Keratinocyte (primary cell): ENCODE results near the gene MVP. TPM values are rescaled to one million over a fixed set of nuclear protein-coding genes. Genes with fewer than 3 reads are reported as not detected.

Experiments
- DNase-seq: peaks from one replicate; pipeline ENCODE4 v3.0.0-alpha.2; 2011; ENCODE audit warnings: low read depth, missing footprints, low spot score
- FAIRE-seq: peaks from 2 replicates; lab custom pipeline; 2011; peaks lifted over from hg19 to GRCh38; lab: Jason Lieb, UNC
- H2AFZ ChIP-seq: 2 replicates; pipeline ENCODE4 v1.6.0; 2012; ENCODE audit warnings: low read length, control low read depth, inconsistent platforms; ENCODE audit not compliant: control insufficient read depth
- H3K27ac ChIP-seq: 2 replicates; pipeline ENCODE4 v1.5.1; 2011; ENCODE audit warnings: low read length; ENCODE audit not compliant: control insufficient read depth, insufficient read depth
- H3K27me3 ChIP-seq: 3 replicates; pipeline ENCODE4 v1.6.0; 2011; ENCODE audit warnings: low read length; ENCODE audit not compliant: control insufficient read depth, insufficient read depth; ENCODE audit errors: extremely low read depth
- H3K36me3 ChIP-seq, 2 experiments: 2 replicates in 1 of 2; 3 replicates in 1 of 2; pipeline ENCODE4 v1.5.1; 2011; ENCODE audit warnings: low read length in 2 of 2, mild to moderate bottlenecking in 1 of 2; ENCODE audit not compliant: control insufficient read depth in 2 of 2, insufficient read depth in 2 of 2; ENCODE audit errors: extremely low read depth in 1 of 2
- H3K4me1 ChIP-seq: 3 replicates; pipeline ENCODE4 v1.5.1; 2011; ENCODE audit warnings: low read length; ENCODE audit not compliant: control insufficient read depth, insufficient read depth; ENCODE audit errors: extremely low read depth
- H3K4me2 ChIP-seq: 3 replicates; pipeline ENCODE4 v1.6.0; 2011; ENCODE audit warnings: low read depth, low read length; ENCODE audit not compliant: control insufficient read depth, insufficient read depth; ENCODE audit errors: extremely low read depth
- H3K4me3 ChIP-seq, 3 experiments: fragments of 200-600 bp in 1 of 3; sonication (generic) in 1 of 3; 2 replicates in 2 of 3; 3 replicates in 1 of 3; pipeline ENCODE4 v1.5.1; 2011 to 2016; ENCODE audit warnings: low read length in 3 of 3, mild to moderate bottlenecking in 3 of 3, control low read depth in 2 of 3, inconsistent platforms in 1 of 3, low read depth in 1 of 3, mixed read lengths in 1 of 3, mixed run types in 1 of 3, moderate library complexity in 1 of 3; ENCODE audit not compliant: control insufficient read depth in 2 of 3, insufficient read depth in 2 of 3; ENCODE audit errors: extremely low read depth in 1 of 3
- H3K79me2 ChIP-seq: 2 replicates; pipeline ENCODE4 v1.6.0; 2012; ENCODE audit warnings: low read length; ENCODE audit not compliant: control insufficient read depth, insufficient read depth
- H3K9ac ChIP-seq: 3 replicates; pipeline ENCODE4 v1.6.0; 2011; ENCODE audit warnings: low read length; ENCODE audit not compliant: control insufficient read depth, insufficient read depth; ENCODE audit errors: extremely low read depth
- H3K9me1 ChIP-seq: 3 replicates; pipeline ENCODE4 v1.6.0; 2011; ENCODE audit warnings: low read length; ENCODE audit not compliant: control insufficient read depth, insufficient read depth; ENCODE audit errors: extremely low read depth
- H3K9me3 ChIP-seq: 2 replicates; pipeline ENCODE4 v1.5.1; 2012; ENCODE audit warnings: low read depth, low read length; ENCODE audit not compliant: control insufficient read depth
- H4K20me1 ChIP-seq: 3 replicates; pipeline ENCODE4 v1.6.0; 2011; ENCODE audit warnings: low read length; ENCODE audit not compliant: control insufficient read depth, insufficient read depth; ENCODE audit errors: extremely low read depth
- EZH2 ChIP-seq: IDR thresholded peaks from one replicate; pipeline ENCODE4 v1.6.1; 2012; ENCODE audit warnings: inconsistent platforms, mild to moderate bottlenecking, low read length, moderate library complexity
- dilution Hi-C: fragments of 300-500 bp; cut with MboI; formaldehyde crosslinking; loops from one replicate; pipeline ENCODE4 v1.7.0; 2020; ENCODE audit warnings: low sequenced_read_pairs; ENCODE audit not compliant: extremely low pct_ligation_motif_present
- polyA plus RNA-seq, 5 experiments: library from polyadenylated mRNA; depleted of rRNA in 3 of 5; stranded (reverse) in 3 of 5; stranded (forward) in 1 of 5; unstranded in 1 of 5; fragments of >200 nt; gene quantifications; 1 replicate in 1 of 5; 2 replicates in 3 of 5; 3 replicates in 1 of 5; pipeline versions ENCODE4 v1.2.1 to v1.2.3, GENCODE V29; 2011 to 2012; ENCODE audit warnings: missing spikeins in 2 of 5, low read depth in 1 of 5, low replicate concordance in 1 of 5
- TF ChIP-seq, protein P1 (sequence below), 3 experiments: IDR thresholded peaks in 1 of 3; conservative IDR thresholded peaks in 1 of 3; optimal IDR thresholded peaks in 1 of 3; 2 replicates in 2 of 3; 3 replicates in 1 of 3; pipeline versions ENCODE3 to v1.5.1; 2011; ENCODE audit warnings: low read length in 3 of 3, mild to moderate bottlenecking in 3 of 3, moderate library complexity in 2 of 3, control low read depth in 1 of 3, inconsistent platforms in 1 of 3; ENCODE audit not compliant: insufficient read depth in 2 of 3; ENCODE audit errors: extremely low read depth in 1 of 3

Gene MVP
- polyA plus RNA-seq, 1 donor (not counting 4 experiments of a cell fraction or from before 2014, with no cell fraction given): 148 TPM

DNA sequence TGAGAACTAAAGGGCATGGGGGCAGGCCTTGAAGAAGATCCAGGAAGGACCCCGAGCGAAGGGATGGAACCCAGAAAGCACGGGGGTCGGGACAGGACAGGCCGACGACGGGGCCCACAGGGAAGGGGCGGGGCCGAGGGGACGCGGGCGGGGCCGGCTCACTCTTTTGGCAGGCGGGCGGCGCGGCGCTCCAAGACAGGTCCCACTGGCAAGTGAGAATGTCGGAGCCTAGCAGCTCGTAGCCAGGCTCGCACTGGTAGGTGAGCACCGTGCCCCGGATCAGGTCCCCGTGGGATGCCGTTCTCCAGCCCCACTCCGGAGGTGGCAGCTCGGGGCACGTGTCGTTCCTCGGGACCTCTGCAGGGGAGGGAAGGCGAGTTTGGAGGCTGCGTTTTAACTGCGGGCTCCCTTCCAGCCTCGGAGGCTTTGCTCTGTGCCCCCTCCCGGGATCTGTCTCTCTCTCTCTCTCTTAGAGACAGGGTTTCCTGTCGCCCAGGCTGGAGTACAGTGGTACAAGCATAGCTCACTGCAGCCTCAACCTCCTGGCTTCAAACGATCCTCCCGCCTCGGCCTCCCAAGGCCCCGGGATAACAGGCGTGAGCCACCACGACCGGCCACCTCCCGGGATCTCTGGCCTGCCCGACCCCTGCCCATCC is 56.5 kb downstream of the MVP start:
- Histone ChIP-seq H3K79me2 (no peaks in the 10 kb centered on the region), H3K27ac (no peak overlapping the region), H3K36me3 (no peaks in the 10 kb centered on the region), H3K4me1 (no peaks in the 10 kb centered on the region), H3K9me3 (no peaks in the 10 kb centered on the region), H3K27me3 (peaks cover 26% of the 10 kb centered on the region), H3K9me1 (no peaks in the 10 kb centered on the region), H4K20me1 (no peaks in the 10 kb centered on the region), H3K4me3 (no peak overlapping the region), H2AFZ (no peak overlapping the region), H3K9ac (no peak overlapping the region), H3K4me2 (no peak overlapping the region)
- peak; percentile 72 for TF ChIP-seq EZH2
- TF ChIP-seq, protein P1, sequence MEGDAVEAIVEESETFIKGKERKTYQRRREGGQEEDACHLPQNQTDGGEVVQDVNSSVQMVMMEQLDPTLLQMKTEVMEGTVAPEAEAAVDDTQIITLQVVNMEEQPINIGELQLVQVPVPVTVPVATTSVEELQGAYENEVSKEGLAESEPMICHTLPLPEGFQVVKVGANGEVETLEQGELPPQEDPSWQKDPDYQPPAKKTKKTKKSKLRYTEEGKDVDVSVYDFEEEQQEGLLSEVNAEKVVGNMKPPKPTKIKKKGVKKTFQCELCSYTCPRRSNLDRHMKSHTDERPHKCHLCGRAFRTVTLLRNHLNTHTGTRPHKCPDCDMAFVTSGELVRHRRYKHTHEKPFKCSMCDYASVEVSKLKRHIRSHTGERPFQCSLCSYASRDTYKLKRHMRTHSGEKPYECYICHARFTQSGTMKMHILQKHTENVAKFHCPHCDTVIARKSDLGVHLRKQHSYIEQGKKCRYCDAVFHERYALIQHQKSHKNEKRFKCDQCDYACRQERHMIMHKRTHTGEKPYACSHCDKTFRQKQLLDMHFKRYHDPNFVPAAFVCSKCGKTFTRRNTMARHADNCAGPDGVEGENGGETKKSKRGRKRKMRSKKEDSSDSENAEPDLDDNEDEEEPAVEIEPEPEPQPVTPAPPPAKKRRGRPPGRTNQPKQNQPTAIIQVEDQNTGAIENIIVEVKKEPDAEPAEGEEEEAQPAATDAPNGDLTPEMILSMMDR (optimal IDR thresholded peaks at IDR 0.05 in 1 of 3, IDR thresholded peaks at IDR 0.05 in 1 of 3, conservative IDR thresholded peaks at IDR 0.05 in 1 of 3; ENCODE audit: extremely low read depth in 1 of 3, insufficient read depth in 2 of 3, low read length in 3 of 3): no peak
- FAIRE-seq (no peak), DNase-seq (no peak)
- dilution Hi-C loops: no loop called here

DNA sequence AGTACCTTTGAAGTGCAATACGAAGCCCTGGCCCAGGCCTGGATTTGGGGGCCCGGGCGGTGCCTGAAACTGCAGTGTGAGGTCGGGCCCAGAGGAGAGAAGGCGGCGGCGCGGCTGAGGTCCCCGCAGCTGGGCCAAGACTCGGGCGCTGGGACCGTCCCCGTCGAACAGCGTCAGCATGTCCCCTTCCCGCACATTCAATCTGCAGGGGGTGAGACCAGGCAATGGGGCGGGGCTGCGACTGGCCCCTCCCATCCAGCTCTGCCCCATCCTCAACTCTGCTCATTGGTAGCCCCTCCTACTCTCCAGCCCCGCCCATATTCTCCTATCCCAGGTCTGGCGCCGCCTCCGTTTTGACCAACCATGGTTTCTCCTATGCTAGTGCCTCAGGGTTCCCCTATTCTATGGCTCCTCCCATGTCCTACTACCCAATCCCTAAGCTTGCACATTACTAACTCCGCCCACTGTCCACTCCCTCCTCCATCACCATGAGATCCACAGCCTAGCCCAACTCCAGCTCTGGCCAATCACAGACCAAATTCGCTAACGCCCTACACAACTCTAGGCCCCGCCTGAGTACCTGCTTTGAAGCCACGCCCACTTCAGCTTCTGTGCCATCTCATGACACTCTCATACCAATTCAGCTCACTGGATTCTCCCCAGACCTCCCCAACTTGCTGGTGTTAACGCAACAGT is 57.2 kb downstream of the MVP start:
- dilution Hi-C loops: no loop called here
- no peak for DNase-seq
- no peaks in the 10 kb centered on the region for H3K79me2 ChIP-seq
- no peaks in the 10 kb centered on the region for H3K9me1 ChIP-seq
- no peaks in the 10 kb centered on the region for H4K20me1 ChIP-seq
- no peak overlapping the region for H3K9ac ChIP-seq
- H3K27me3 ChIP-seq: peaks cover 26% of the 10 kb centered on the region
- no peaks in the 10 kb centered on the region for H3K9me3 ChIP-seq
- H2AFZ ChIP-seq: no peak overlapping the region
- no peak overlapping the region for H3K4me2 ChIP-seq
- H3K27ac ChIP-seq: no peak overlapping the region
- no peaks in the 10 kb centered on the region for H3K36me3 ChIP-seq
- FAIRE-seq: no peak
- no peak for TF ChIP-seq EZH2
- TF ChIP-seq, protein P1 (optimal IDR thresholded peaks at IDR 0.05 in 1 of 3, IDR thresholded peaks at IDR 0.05 in 1 of 3, conservative IDR thresholded peaks at IDR 0.05 in 1 of 3; ENCODE audit: extremely low read depth in 1 of 3, insufficient read depth in 2 of 3, low read length in 3 of 3): no peak
- no peak overlapping the region for H3K4me3 ChIP-seq
- H3K4me1 ChIP-seq: no peaks in the 10 kb centered on the region
